Mucosa of stomach (tissue), 1 donor: Measurements from ENCODE around the gene GUK1.

Experiments
- H3K27me3 ChIP-seq: one replicate; pipeline ENCODE4 v1.7.0; 2013; ENCODE audit warnings: mild to moderate bottlenecking, low read length; ENCODE audit not compliant: control insufficient read depth, insufficient read depth
- H3K36me3 ChIP-seq: one replicate; pipeline ENCODE4 v1.7.0; 2013; ENCODE audit warnings: low read length; ENCODE audit not compliant: control insufficient read depth, insufficient read depth
- H3K4me1 ChIP-seq: one replicate; pipeline ENCODE4 v1.7.0; 2013; ENCODE audit warnings: mild to moderate bottlenecking, low read length; ENCODE audit not compliant: control insufficient read depth, insufficient read depth
- H3K4me3 ChIP-seq: one replicate; pipeline ENCODE4 v1.7.0; 2013; ENCODE audit warnings: low read length
- H3K9ac ChIP-seq: one replicate; pipeline ENCODE4 v1.7.0; 2013; ENCODE audit warnings: mild to moderate bottlenecking, low read length, moderate library complexity
- H3K9me3 ChIP-seq: one replicate; pipeline ENCODE4 v1.7.0; 2013; ENCODE audit warnings: mild to moderate bottlenecking, low read length, moderate library complexity; ENCODE audit not compliant: control insufficient read depth
- donor health status: Pancreatic carcinoma.

The GUK1 gene

GRCh38 chr1:228142701-228143136 is 2.6 kb downstream of the GUK1 start:
- Histone ChIP-seq H3K27me3 (no peaks in the 10 kb centered on the region), H3K36me3 (peaks cover 4% of the 10 kb centered on the region), H3K4me1 (peaks cover 43% of the 10 kb centered on the region), H3K9ac (no peak overlapping the region), H3K9me3 (no peaks in the 10 kb centered on the region), H3K4me3 (no peak overlapping the region)

GRCh38 chr1:228143480-228144192 is 3.6 kb downstream of the GUK1 start:
- Histone ChIP-seq H3K9ac (no peak overlapping the region), H3K9me3 (no peaks in the 10 kb centered on the region), H3K4me3 (no peak overlapping the region), H3K27me3 (no peaks in the 10 kb centered on the region), H3K36me3 (peaks cover 4% of the 10 kb centered on the region), H3K4me1 (peaks cover 50% of the 10 kb centered on the region)

- Histone ChIP-seq H3K36me3 (peaks cover 4% of the 10 kb centered on the region), H3K4me1 (peaks cover 56% of the 10 kb centered on the region), H3K9ac (no peak overlapping the region), H3K27me3 (no peaks in the 10 kb centered on the region), H3K4me3 (no peak overlapping the region), H3K9me3 (no peaks in the 10 kb centered on the region)
These were observed 4.3 kb downstream of the GUK1 start for GRCh38 chr1:228144193-228144992.

- peaks cover 4% of the 10 kb centered on the region for H3K36me3 ChIP-seq
- H3K9ac ChIP-seq = no peak overlapping the region
- no peaks in the 10 kb centered on the region for H3K27me3 ChIP-seq
- H3K9me3 ChIP-seq = no peaks in the 10 kb centered on the region
- H3K4me3 ChIP-seq = no peak overlapping the region
- H3K4me1 ChIP-seq = peaks cover 60% of the 10 kb centered on the region
These were observed 4.9 kb downstream of the GUK1 start for GRCh38 chr1:228144993-228145343.

- Histone ChIP-seq H3K27me3 (no peaks in the 10 kb centered on the region), H3K9ac (no peak overlapping the region), H3K9me3 (no peaks in the 10 kb centered on the region), H3K4me1 (peaks cover 68% of the 10 kb centered on the region), H3K36me3 (peaks cover 4% of the 10 kb centered on the region), H3K4me3 (no peak overlapping the region)
These were observed 5.7 kb downstream of the GUK1 start for GRCh38 chr1:228145463-228146416.

- H3K9me3 ChIP-seq = no peaks in the 10 kb centered on the region
- H3K4me1 ChIP-seq = peaks cover 68% of the 10 kb centered on the region
- no peak overlapping the region for H3K9ac ChIP-seq
- peaks cover 4% of the 10 kb centered on the region for H3K36me3 ChIP-seq
- H3K27me3 ChIP-seq = no peaks in the 10 kb centered on the region
- H3K4me3 ChIP-seq = no peak overlapping the region
These were observed 6.5 kb downstream of the GUK1 start for GRCh38 chr1:228146417-228147150.

- no peaks in the 10 kb centered on the region for H3K9me3 ChIP-seq
- H3K36me3 ChIP-seq = peaks cover 4% of the 10 kb centered on the region
- H3K4me1 ChIP-seq = peaks cover 62% of the 10 kb centered on the region
- no peak overlapping the region for H3K4me3 ChIP-seq
- H3K9ac ChIP-seq = no peak overlapping the region
- no peaks in the 10 kb centered on the region for H3K27me3 ChIP-seq
These were observed 7.1 kb downstream of the GUK1 start for GRCh38 chr1:228147151-228147693.

GRCh38 chr1:228147768-228148167 is 7.7 kb downstream of the GUK1 start:
- H3K9me3 ChIP-seq = no peaks in the 10 kb centered on the region
- H3K9ac ChIP-seq = no peak overlapping the region
- H3K4me3 ChIP-seq = no peak overlapping the region
- peaks cover 4% of the 10 kb centered on the region for H3K36me3 ChIP-seq
- H3K4me1 ChIP-seq = peaks cover 56% of the 10 kb centered on the region
- no peaks in the 10 kb centered on the region for H3K27me3 ChIP-seq

- no peak overlapping the region for H3K4me3 ChIP-seq
- H3K4me1 ChIP-seq = peaks cover 51% of the 10 kb centered on the region
- H3K27me3 ChIP-seq = no peaks in the 10 kb centered on the region
- H3K36me3 ChIP-seq = peaks cover 4% of the 10 kb centered on the region
- H3K9ac ChIP-seq = peak overlapping the region; percentile 55
- no peaks in the 10 kb centered on the region for H3K9me3 ChIP-seq
These were observed 8.2 kb downstream of the GUK1 start for GRCh38 chr1:228148196-228148861.

- Histone ChIP-seq H3K4me3 (no peak overlapping the region), H3K36me3 (peaks cover 4% of the 10 kb centered on the region), H3K4me1 (peaks cover 44% of the 10 kb centered on the region), H3K9me3 (no peaks in the 10 kb centered on the region), H3K27me3 (no peaks in the 10 kb centered on the region), H3K9ac (peak overlapping the region; percentile 55)
These were observed 8.9 kb downstream of the GUK1 start for GRCh38 chr1:228148935-228149405.
